PC-9 (cell line): ENCODE data around the gene EPB41L4A. TPM values are rescaled to one million over a fixed set of nuclear protein-coding genes. Genes with fewer than 3 reads are reported as not detected.

Source experiments
- BruUV-seq: library from RNA; stranded (reverse); fragments of 400-500 nt; replicated peaks from 2 replicates; lab custom pipeline; 2021; lab: Mats Ljungman, UMichigan
- CTCF ChIA-PET: fragments of 300-600 bp; sonication (Branson Sonifier 250); formaldehyde crosslinking; loops from one replicate; lab custom pipeline; 2022; ENCODE audit warnings: antibody characterized with exemption; lab: Charles Lee
- POLR2A ChIA-PET: fragments of 300-600 bp; sonication (Branson Sonifier 250); formaldehyde crosslinking; loops from one replicate; lab custom pipeline; 2022; ENCODE audit warnings: antibody characterized with exemption; ENCODE audit not compliant: unreplicated experiment; lab: Charles Lee
- DNase-seq, 2 experiments: peaks; one replicate each; pipeline versions ENCODE4 v3.0.0 to v3.0.0-alpha.2; 2015 to 2022; ENCODE audit warnings: mixed read lengths in 1 of 2
- H2AFZ ChIP-seq: fragments of 200-600 bp; sonication (generic); 2 replicates; pipeline ENCODE4 v1.8.1; 2017; ENCODE audit warnings: antibody characterized with exemption
- H3F3A ChIP-seq: fragments of 200-600 bp; sonication (generic); 2 replicates; pipeline ENCODE4 v1.8.1; 2017; ENCODE audit warnings: antibody characterized with exemption, mild to moderate bottlenecking, low read depth; ENCODE audit not compliant: insufficient read depth
- H3K27ac ChIP-seq: fragments of 200-600 bp; sonication (generic); 2 replicates; pipeline ENCODE4 v1.6.1; 2016; ENCODE audit warnings: mixed run types
- H3K27me3 ChIP-seq: fragments of 200-600 bp; sonication (generic); 2 replicates; pipeline ENCODE4 v1.6.1; 2016; ENCODE audit warnings: low read depth, mixed run types; ENCODE audit not compliant: insufficient read depth
- H3K36me3 ChIP-seq: fragments of 200-600 bp; sonication (generic); 2 replicates; pipeline ENCODE4 v1.6.1; 2016; ENCODE audit warnings: low read depth, mixed run types
- H3K4me1 ChIP-seq: fragments of 200-600 bp; sonication (generic); replicated peaks from 2 replicates; pipeline ENCODE4 v1.6.1; 2016; ENCODE audit warnings: mixed run types; ENCODE audit not compliant: insufficient read depth
- H3K4me2 ChIP-seq: fragments of 200-600 bp; sonication (generic); 2 replicates; pipeline ENCODE4 v1.6.1; 2017; ENCODE audit warnings: mixed run types
- H3K4me3 ChIP-seq: fragments of 200-600 bp; sonication (generic); 2 replicates; pipeline ENCODE4 v1.6.1; 2016; ENCODE audit warnings: mixed run types
- H3K79me2 ChIP-seq: fragments of 200-600 bp; sonication (generic); 2 replicates; pipeline ENCODE4 v1.6.1; 2017; ENCODE audit warnings: low read depth, mixed run types
- H3K9me2 ChIP-seq: fragments of 200-600 bp; sonication (generic); 2 replicates; pipeline ENCODE4 v1.8.1; 2017; ENCODE audit warnings: mild to moderate bottlenecking; ENCODE audit not compliant: insufficient read depth
- H3K9me3 ChIP-seq: fragments of 200-600 bp; sonication (generic); 2 replicates; pipeline ENCODE4 v1.8.1; 2016; ENCODE audit warnings: low read depth; ENCODE audit not compliant: insufficient read depth
- H4K20me1 ChIP-seq: fragments of 200-600 bp; sonication (generic); 2 replicates; pipeline ENCODE4 v1.8.1; 2017; ENCODE audit not compliant: insufficient read depth
- EZH2 ChIP-seq: fragments of 200-600 bp; sonication (generic); IDR thresholded peaks from 2 replicates; pipeline ENCODE4 v1.8.0; 2017; ENCODE audit warnings: antibody characterized with exemption, low read depth
- intact Hi-C: fragments of 100-400 bp; cut with micrococcal nuclease; formaldehyde crosslinking; loops from one replicate; pipeline ENCODE4 v1.10.0; 2022; ENCODE audit not compliant: unreplicated experiment
- total RNA-seq: library from RNA; stranded (reverse); gene quantifications from 2 replicates; pipeline ENCODE4 v1.2.3, GENCODE V29; 2021
- TF ChIP-seq, protein P1 (sequence below): fragments of 200-600 bp; sonication (generic); conservative IDR thresholded peaks from 2 replicates; pipeline ENCODE4 v1.6.1; 2017; ENCODE audit warnings: mixed run types, antibody characterized with exemption, mild to moderate bottlenecking, moderate library complexity

The EPB41L4A gene
- total RNA-seq, 1 experiment from 2014 or later: 9.4 TPM

DNA sequence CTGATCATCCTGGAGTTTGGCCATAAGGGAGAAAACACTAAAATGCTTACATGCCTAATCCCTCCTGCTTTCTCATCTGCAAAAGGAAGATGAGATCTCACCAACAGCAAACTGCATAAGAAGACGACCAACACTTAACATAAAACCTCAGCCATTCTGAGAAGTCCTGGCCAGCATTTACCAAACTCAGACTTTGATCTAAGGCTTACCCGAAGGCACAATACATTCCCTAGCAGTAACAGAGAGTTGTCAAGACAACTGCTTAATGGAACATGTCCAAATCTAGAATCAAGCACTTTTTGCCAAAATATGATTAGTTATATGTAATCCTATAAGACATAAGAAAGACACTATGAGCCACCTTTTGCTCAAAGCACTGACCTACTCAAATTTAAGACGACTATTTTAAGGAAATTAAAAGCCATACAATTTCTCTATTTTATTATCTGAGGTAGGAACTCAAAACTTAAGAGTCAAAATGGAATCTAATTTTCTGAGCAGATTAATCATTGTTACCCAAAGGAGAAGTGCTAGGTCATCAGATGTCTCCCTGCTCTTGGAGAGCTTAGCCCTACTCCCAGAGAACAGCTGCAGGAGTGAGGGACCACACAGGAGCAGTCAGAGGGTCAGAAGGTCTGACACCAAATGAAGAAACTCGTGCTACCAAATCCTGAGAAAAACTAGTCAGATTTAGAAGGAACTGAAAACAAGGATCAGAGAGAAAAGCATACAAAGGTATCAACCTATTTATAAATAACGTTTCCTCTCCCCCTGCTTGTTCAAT, 39.3 kb downstream of the EPB41L4A start:
- DNase-seq: no peak
- CTCF ChIA-PET: no interaction called here
- TF ChIP-seq, protein P1, sequence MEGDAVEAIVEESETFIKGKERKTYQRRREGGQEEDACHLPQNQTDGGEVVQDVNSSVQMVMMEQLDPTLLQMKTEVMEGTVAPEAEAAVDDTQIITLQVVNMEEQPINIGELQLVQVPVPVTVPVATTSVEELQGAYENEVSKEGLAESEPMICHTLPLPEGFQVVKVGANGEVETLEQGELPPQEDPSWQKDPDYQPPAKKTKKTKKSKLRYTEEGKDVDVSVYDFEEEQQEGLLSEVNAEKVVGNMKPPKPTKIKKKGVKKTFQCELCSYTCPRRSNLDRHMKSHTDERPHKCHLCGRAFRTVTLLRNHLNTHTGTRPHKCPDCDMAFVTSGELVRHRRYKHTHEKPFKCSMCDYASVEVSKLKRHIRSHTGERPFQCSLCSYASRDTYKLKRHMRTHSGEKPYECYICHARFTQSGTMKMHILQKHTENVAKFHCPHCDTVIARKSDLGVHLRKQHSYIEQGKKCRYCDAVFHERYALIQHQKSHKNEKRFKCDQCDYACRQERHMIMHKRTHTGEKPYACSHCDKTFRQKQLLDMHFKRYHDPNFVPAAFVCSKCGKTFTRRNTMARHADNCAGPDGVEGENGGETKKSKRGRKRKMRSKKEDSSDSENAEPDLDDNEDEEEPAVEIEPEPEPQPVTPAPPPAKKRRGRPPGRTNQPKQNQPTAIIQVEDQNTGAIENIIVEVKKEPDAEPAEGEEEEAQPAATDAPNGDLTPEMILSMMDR: no peak
- no peak for TF ChIP-seq EZH2

DNA sequence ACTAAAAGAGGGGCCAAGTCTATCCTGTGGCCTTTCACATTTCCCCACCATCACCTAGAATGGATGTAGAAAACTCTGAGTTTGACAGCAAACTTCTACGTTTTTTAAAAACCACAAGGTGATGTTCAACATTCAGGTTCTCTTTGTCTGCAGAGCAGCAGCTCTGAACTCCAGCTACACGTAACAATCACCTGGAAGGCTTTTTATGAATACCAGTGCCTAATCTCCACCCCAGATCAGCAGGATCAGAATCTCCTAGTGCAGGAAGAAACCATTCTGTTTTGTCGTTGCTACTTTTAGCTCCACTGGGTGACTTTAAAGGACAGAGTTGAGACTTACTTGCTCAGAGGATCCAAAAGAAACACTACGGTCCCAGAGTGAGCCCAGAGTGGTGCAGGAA, 44.3 kb downstream of the EPB41L4A start:
- TF ChIP-seq, protein P1: no peak
- no peak for TF ChIP-seq EZH2
- H4K20me1 ChIP-seq: no peaks in the 10 kb centered on the region
- no peak overlapping the region for H2AFZ ChIP-seq
- POLR2A ChIA-PET: interaction anchor here (0.6 kb wide), 1 partner anchor 13 kb away, joined by 3 read pairs; no protein-coding TSS in a partner anchor
- H3K27me3 ChIP-seq: no peaks in the 10 kb centered on the region
- no peaks in the 10 kb centered on the region for H3K9me3 ChIP-seq
- H3K4me3 ChIP-seq: no peak overlapping the region
- H3K4me2 ChIP-seq: no peak overlapping the region
- no peaks in the 10 kb centered on the region for H3K79me2 ChIP-seq
- CTCF ChIA-PET: no interaction called here
- no peaks in the 10 kb centered on the region for H3F3A ChIP-seq
- no peaks in the 10 kb centered on the region for H3K9me2 ChIP-seq
- intact Hi-C loops: loop anchor here (5.0 kb wide), 1 partner anchor 42 kb away; the partner anchor contains the start of gene EPB41L4A
- H3K4me1 ChIP-seq: no peaks in the 10 kb centered on the region
- no TSS peak for BruUV-seq
- no peak overlapping the region for H3K27ac ChIP-seq
- no peaks in the 10 kb centered on the region for H3K36me3 ChIP-seq
- no peak for DNase-seq

More for the DNA sequence above, 39.3 kb downstream of the EPB41L4A start:
- no peaks in the 10 kb centered on the region; the same call in 1 of the 2 replicates for H4K20me1 ChIP-seq
- no peaks in the 10 kb centered on the region for H3K4me1 ChIP-seq
- no peaks in the 10 kb centered on the region for H3K27me3 ChIP-seq
- no peak overlapping the region for H3K4me2 ChIP-seq
- no peaks in the 10 kb centered on the region for H3K9me3 ChIP-seq
- H3F3A ChIP-seq: no peaks in the 10 kb centered on the region
- no peak overlapping the region for H3K4me3 ChIP-seq
- BruUV-seq: no TSS peak
- POLR2A ChIA-PET: no interaction called here
- no peak overlapping the region for H2AFZ ChIP-seq
- H3K79me2 ChIP-seq: no peaks in the 10 kb centered on the region
- intact Hi-C loops: no loop called here
- no peaks in the 10 kb centered on the region for H3K9me2 ChIP-seq
- H3K36me3 ChIP-seq: no peaks in the 10 kb centered on the region
- no peak overlapping the region for H3K27ac ChIP-seq

- no peaks in the 10 kb centered on the region for H3K36me3 ChIP-seq
- H3F3A ChIP-seq: no peaks in the 10 kb centered on the region
- no peaks in the 10 kb centered on the region for H3K27me3 ChIP-seq
- TF ChIP-seq EZH2: no peak
- TF ChIP-seq, protein P1: no peak
- intact Hi-C loops: loop anchor here (5.0 kb wide), 1 partner anchor 43 kb away; the partner anchor contains the start of gene EPB41L4A
- H3K9me2 ChIP-seq: no peaks in the 10 kb centered on the region
- H3K4me1 ChIP-seq: no peaks in the 10 kb centered on the region
- BruUV-seq: no TSS peak
- H4K20me1 ChIP-seq: no peaks in the 10 kb centered on the region
- no peak for DNase-seq
- no peaks in the 10 kb centered on the region for H3K79me2 ChIP-seq
- no peak overlapping the region for H3K4me3 ChIP-seq
- H2AFZ ChIP-seq: no peak overlapping the region
- H3K4me2 ChIP-seq: no peak overlapping the region
- H3K27ac ChIP-seq: no peak overlapping the region
- POLR2A ChIA-PET: no interaction called here
- H3K9me3 ChIP-seq: no peaks in the 10 kb centered on the region
- CTCF ChIA-PET: no interaction called here
Measured at GRCh38 chr5:112374356-112374755, 44.7 kb downstream of the EPB41L4A start.
